Stimulated activated naive B cell treated with anti-CD40 and anti-IgM and Interleukin-4, amounts not matched to agents 10 μg/mL and 1 μg/mL and 100 μg/mL, for 72 hours (primary cell): ENCODE data around the gene DCP1A.
"Not testable (repeated sequence)": the region's sequence is repeated elsewhere in the genome, so short reads cannot be mapped to it uniquely, and the experiment has no call there.

Experiments
- ATAC-seq, 2 donors: fragments of 150-1000 bp; cut with Tn5 transposase; replicated peaks; 2 replicates each; pipeline ENCODE4 v1.10.0; 2021; ENCODE audit warnings: moderate library complexity in 1 of 2
- DNase-seq: peaks from one replicate; pipeline ENCODE4 v3.0.0; 2021
- H3K27ac Mint-ChIP-seq: one replicate; pipeline ENCODE4 v1.8.0; 2022; ENCODE audit warnings: mild to moderate bottlenecking, mixed read lengths
- H3K27me3 Mint-ChIP-seq, 2 donors: one replicate each; pipeline ENCODE4 v1.8.0; 2022; ENCODE audit warnings: mixed read lengths in 2 of 2
- H3K36me3 Mint-ChIP-seq, 2 donors: one replicate each; pipeline ENCODE4 v1.8.0; 2022; ENCODE audit warnings: mixed read lengths in 2 of 2, mild to moderate bottlenecking in 1 of 2
- H3K4me1 Mint-ChIP-seq, 2 donors: one replicate each; pipeline ENCODE4 v1.8.0; 2022; ENCODE audit warnings: mixed read lengths in 2 of 2, mild to moderate bottlenecking in 1 of 2
- H3K4me3 Mint-ChIP-seq, 2 donors: one replicate each; pipeline ENCODE4 v1.8.0; 2022; ENCODE audit warnings: mild to moderate bottlenecking in 2 of 2, mixed read lengths in 2 of 2, moderate library complexity in 1 of 2
- H3K9me3 Mint-ChIP-seq, 2 donors: one replicate each; pipeline ENCODE4 v1.8.0; 2022; ENCODE audit warnings: mixed read lengths in 2 of 2, mild to moderate bottlenecking in 1 of 2

Gene DCP1A

DNA sequence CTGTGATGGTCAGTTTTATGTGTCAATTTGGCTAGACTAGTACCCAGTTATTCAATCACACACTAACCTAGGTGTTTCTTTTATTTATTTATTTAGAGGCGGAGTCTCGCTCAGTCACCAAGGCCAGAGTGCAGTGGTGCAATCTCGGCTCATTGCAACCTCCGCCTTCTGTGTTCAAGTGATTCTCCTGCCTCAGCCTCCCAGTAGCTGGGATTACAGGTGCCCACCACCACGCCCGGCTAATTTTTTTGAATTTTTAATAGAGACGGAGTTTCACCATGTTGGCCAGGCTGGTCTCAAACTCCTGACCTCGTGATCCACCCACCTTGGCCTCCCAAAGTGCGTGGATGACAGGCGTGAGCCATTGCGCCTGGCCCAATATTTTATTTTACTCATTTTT, 78.2 kb downstream of the DCP1A start:
- not testable (repeated sequence) for H3K27ac Mint-ChIP-seq

GRCh38 chr3:53267766-53268165, 79.6 kb downstream of the DCP1A start:
- Mint-ChIP-seq H3K4me3 (no peak overlapping the region), H3K27me3 (no peaks in the 10 kb centered on the region), H3K36me3 (peaks cover 2 to 3% of the 10 kb centered on the region in 2 donors), H3K4me1 (peaks cover 10 to 20% of the 10 kb centered on the region in 2 donors), H3K9me3 (no peaks in the 10 kb centered on the region), H3K27ac (no peak overlapping the region)
- no peak for DNase-seq
- no peak for ATAC-seq

More for the DNA sequence above, 78.2 kb downstream of the DCP1A start:
- H3K4me1 Mint-ChIP-seq = peaks cover 10 to 20% of the 10 kb centered on the region in 2 donors
- not testable (repeated sequence) for DNase-seq, H3K9me3 Mint-ChIP-seq, H3K27me3 Mint-ChIP-seq, H3K4me3 Mint-ChIP-seq, ATAC-seq, H3K36me3 Mint-ChIP-seq

DNA sequence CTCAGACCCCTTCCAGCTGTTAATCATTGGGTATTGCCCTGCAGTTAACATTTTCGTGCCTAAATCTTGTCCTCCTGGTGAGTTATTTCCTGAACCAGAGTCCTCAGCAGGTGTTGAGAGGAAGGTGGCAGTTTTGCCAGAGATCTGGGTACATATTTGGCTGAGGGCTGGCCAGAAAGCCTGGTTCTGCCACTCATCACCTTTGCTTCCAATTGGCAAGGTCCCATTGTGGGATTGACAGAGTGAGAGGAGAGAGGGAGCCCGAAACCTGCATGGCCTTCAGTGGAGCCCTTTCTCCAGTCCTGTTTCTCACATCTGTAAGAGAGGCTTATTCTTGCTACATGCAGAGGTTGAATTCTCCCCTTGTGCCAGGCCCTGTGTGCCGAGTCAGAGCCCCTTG, 82.6 kb downstream of the DCP1A start:
- DNase-seq (no peak), ATAC-seq (no peak)
- no peak overlapping the region for H3K4me3 Mint-ChIP-seq
- no peaks in the 10 kb centered on the region for H3K27me3 Mint-ChIP-seq
- no peak overlapping the region for H3K27ac Mint-ChIP-seq
- peaks cover 3 to 5% of the 10 kb centered on the region in 2 donors for H3K4me1 Mint-ChIP-seq
- no peaks in the 10 kb centered on the region for H3K9me3 Mint-ChIP-seq
- H3K36me3 Mint-ChIP-seq = no peaks in the 10 kb centered on the region

- H3K4me1 Mint-ChIP-seq = peaks cover 0 to 3% of the 10 kb centered on the region in 2 donors
- no peak overlapping the region for H3K4me3 Mint-ChIP-seq
- DNase-seq (no peak), ATAC-seq (no peak)
- no peaks in the 10 kb centered on the region for H3K36me3 Mint-ChIP-seq
- H3K27ac Mint-ChIP-seq = no peak overlapping the region
- no peaks in the 10 kb centered on the region for H3K27me3 Mint-ChIP-seq
- no peaks in the 10 kb centered on the region for H3K9me3 Mint-ChIP-seq
Observed at GRCh38 chr3:53263907-53264306, 83.4 kb downstream of the DCP1A start.

- DNase-seq (no peak), ATAC-seq (no peak)
- Mint-ChIP-seq H3K4me3 (no peak overlapping the region), H3K27me3 (no peaks in the 10 kb centered on the region), H3K27ac (no peak overlapping the region), H3K4me1 (peaks cover 5 to 10% of the 10 kb centered on the region in 2 donors), H3K36me3 (no peaks in the 10 kb centered on the region), H3K9me3 (no peaks in the 10 kb centered on the region)
Observed at GRCh38 chr3:53261712-53262111, 85.6 kb downstream of the DCP1A start.

- H3K4me1 Mint-ChIP-seq = peaks cover 5 to 10% of the 10 kb centered on the region in 2 donors
- no peak overlapping the region for H3K4me3 Mint-ChIP-seq
- ATAC-seq (no peak), DNase-seq (no peak)
- H3K27me3 Mint-ChIP-seq = no peaks in the 10 kb centered on the region
- H3K27ac Mint-ChIP-seq = no peak overlapping the region
- no peaks in the 10 kb centered on the region for H3K36me3 Mint-ChIP-seq
- no peaks in the 10 kb centered on the region for H3K9me3 Mint-ChIP-seq
Observed at GRCh38 chr3:53260286-53260785, 87.0 kb downstream of the DCP1A start.

DNA sequence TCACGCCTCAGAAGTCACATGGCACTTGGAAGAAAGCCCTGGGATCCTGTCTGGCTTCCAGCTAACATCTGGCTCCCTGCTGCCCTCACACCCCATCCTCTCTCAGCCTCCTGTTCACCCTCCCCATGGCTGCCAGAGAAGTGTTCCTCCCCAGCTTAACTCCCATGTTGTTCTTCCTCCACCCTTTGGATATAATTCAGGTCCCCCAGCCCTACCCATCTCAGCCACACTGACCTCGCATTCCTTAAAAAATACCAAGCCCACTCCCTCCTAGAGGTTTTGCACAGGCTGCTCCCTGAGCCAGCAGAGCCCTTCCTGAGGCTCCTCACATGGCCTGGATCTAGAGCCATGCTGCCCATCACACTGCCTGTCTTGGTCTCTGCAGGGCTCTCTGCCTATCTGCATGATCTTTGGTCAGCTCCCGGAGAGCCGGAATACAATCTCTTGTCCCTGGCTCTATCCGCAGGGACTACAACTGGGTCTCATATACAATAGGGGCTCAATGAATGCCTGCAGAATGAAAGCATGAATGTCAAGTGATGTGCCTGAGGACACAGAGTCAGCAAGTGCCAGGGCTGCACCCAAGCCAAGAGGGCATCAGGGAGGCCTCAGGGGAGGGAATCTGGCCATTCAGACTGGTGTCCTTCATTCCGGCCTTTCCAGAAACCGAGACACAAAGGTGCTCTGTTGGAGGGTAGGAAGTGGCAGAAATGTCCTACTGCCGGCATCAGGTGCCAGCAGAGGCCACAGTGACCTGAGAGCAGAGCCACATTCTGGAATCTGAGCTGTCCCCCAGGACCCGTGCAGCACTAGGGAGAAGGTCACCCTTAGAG, 87.7 kb downstream of the DCP1A start:
- DNase-seq = no peak
- H3K4me1 Mint-ChIP-seq = peaks cover 5 to 14% of the 10 kb centered on the region in 2 donors
- H3K36me3 Mint-ChIP-seq = peaks cover 0 to 4% of the 10 kb centered on the region in 2 donors
- H3K27ac Mint-ChIP-seq = peak overlapping the region; percentile 37
- ATAC-seq = no peak
- no peaks in the 10 kb centered on the region for H3K27me3 Mint-ChIP-seq
- H3K4me3 Mint-ChIP-seq = no peak overlapping the region
- no peaks in the 10 kb centered on the region for H3K9me3 Mint-ChIP-seq

DNA sequence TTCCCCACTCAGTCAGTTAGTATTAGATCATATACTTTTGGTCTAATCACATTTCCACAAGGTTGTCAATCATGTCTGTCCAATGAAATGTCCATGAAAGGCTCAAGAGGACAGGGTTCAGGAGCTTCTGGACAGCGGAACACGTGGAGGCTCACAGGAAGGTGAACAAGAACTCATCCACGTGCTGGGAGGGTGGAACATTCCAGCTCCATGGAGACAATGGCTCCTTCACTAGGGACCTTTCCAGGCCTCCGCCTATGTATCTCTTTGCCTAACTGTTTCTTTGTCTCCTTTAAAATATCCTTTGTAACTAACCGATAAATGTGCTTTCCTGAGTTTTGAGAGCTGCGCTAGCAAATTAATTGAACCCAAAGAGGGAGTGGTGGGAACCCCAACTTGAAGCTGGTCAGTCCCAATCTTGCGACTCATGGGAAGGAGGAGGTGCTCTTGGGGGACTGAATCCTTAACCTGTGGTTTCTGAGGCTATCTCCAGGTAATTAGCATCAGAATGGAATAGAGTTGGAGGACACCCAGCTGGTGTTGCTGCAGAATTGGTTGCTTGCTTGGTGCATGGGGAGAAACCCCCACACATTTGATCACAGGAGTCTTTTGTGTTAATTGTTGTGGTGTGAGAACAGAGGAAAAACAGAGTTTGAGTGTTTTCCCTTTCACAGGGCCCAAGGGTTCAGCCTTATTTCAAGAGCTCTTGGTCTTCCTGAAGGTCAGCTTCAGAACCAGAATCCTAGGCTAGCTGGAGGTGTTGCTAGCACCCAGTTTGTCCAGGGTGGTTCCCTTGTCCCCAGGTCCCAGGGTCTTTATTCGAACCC, 88.5 kb downstream of the DCP1A start:
- H3K4me3 Mint-ChIP-seq = no peak overlapping the region
- DNase-seq = no peak
- no peak overlapping the region for H3K27ac Mint-ChIP-seq
- no peaks in the 10 kb centered on the region for H3K27me3 Mint-ChIP-seq
- ATAC-seq = no peak
- H3K4me1 Mint-ChIP-seq = peaks cover 10 to 23% of the 10 kb centered on the region in 2 donors
- H3K36me3 Mint-ChIP-seq = peaks cover 0 to 12% of the 10 kb centered on the region in 2 donors
- no peaks in the 10 kb centered on the region for H3K9me3 Mint-ChIP-seq

GRCh38 chr3:53257465-53257864, 89.9 kb downstream of the DCP1A start:
- H3K36me3 Mint-ChIP-seq = peaks cover 7 to 21% of the 10 kb centered on the region in 2 donors
- peaks cover 16 to 36% of the 10 kb centered on the region in 2 donors for H3K4me1 Mint-ChIP-seq
- no peaks in the 10 kb centered on the region for H3K27me3 Mint-ChIP-seq
- H3K27ac Mint-ChIP-seq = no peak overlapping the region
- ATAC-seq = no peak
- no peak for DNase-seq
- H3K4me3 Mint-ChIP-seq = no peak overlapping the region
- no peaks in the 10 kb centered on the region for H3K9me3 Mint-ChIP-seq

DNA sequence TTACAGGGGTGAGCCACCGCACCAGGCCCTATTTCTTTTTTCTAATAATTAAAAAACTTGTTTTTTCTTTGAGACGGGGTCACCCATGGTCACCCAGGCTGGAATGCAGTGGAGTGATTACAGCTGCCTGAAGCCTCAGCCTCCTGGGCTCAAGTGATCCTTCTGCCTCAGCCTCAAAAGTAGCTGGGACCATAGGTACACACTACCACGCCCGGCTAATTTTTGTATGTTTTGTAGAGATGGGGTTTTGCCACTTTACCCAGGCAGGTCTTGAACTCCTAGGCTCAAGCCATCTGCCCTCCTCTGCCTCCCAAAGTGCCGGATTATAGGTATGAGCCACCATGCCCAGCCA, 90.7 kb downstream of the DCP1A start:
- peaks cover 7 to 23% of the 10 kb centered on the region in 2 donors for H3K36me3 Mint-ChIP-seq
- no peak overlapping the region for H3K4me3 Mint-ChIP-seq
- H3K9me3 Mint-ChIP-seq = no peaks in the 10 kb centered on the region
- ATAC-seq = no peak
- no peak for DNase-seq
- no peak overlapping the region for H3K27ac Mint-ChIP-seq
- peaks cover 17 to 44% of the 10 kb centered on the region in 2 donors for H3K4me1 Mint-ChIP-seq
- no peaks in the 10 kb centered on the region for H3K27me3 Mint-ChIP-seq

- Mint-ChIP-seq H3K4me3 (peak within 1 kb of the TSS; percentile 93 to 99), H3K9me3 (no peaks in the 10 kb centered on the region), H3K27ac (peak within 1 kb of the TSS; percentile 94), H3K4me1 (peaks cover 21 to 50% of the 10 kb centered on the region in 2 donors), H3K36me3 (peaks cover 11 to 28% of the 10 kb centered on the region in 2 donors), H3K27me3 (no peaks in the 10 kb centered on the region)
- DNase-seq (peak; percentile 70), ATAC-seq (peak; percentile 76 to 84)
Observed at GRCh38 chr3:53255775-53256703, 91.3 kb downstream of the DCP1A start, which contains the start of gene TKT. Gene TKT (minus strand): TSS chr3:53256022. CDS start chr3:53255942, 80 bp downstream.

GRCh38 chr3:53255423-53255774, 91.9 kb downstream of the DCP1A start:
- H3K27ac Mint-ChIP-seq = peak overlapping the region; percentile 94
- peaks cover 11 to 28% of the 10 kb centered on the region in 2 donors for H3K36me3 Mint-ChIP-seq
- H3K27me3 Mint-ChIP-seq = no peaks in the 10 kb centered on the region
- ATAC-seq (peak; percentile 68 to 73), DNase-seq (peak; percentile 33)
- no peaks in the 10 kb centered on the region for H3K9me3 Mint-ChIP-seq
- peak overlapping the region; percentile 93 to 99 for H3K4me3 Mint-ChIP-seq
- peaks cover 24 to 57% of the 10 kb centered on the region in 2 donors for H3K4me1 Mint-ChIP-seq

DNA sequence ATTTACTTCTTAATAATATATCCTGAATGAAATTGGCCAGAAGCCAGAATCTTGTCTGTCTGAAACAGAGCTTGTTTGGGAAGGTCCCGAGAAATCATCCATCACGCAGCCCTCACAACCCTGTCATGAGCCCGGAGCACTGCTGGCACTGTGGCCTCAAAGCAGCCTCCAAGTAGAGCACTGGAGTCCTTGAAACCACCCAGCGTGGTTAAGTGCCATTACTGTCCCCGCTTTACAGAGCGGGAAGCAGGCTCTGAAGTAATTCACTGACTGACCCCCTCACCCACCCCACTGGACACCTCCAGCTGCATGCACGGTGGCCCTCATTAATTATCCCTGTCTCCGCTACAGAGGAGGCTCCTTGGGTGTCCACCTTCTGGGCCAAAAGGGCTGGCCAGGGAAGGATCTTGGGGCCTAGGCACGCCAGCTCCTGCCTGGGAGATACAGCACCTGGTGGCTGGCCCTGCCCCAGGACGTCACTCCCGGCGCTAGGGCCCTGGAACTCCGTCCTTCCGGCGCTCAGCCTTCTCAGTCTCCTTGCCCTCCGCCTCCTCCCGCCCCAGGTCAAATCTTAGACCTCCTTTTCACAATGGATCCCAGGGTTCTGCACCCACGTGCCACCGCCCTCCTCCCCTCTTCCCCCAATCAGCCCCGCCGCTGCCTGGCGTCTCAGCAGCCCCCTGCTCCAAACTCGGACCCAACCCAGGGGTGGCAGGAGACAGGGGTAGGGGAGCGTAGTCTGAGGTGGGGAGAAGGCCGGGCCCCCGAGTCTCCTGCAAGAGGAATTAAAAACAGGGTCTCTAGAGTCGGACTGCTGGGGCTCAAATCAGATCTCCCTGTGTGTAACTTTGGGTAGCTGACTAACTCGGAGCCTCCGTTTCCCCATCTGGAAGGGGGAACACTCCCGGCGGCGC, 92.6 kb downstream of the DCP1A start:
- H3K9me3 Mint-ChIP-seq = no peaks in the 10 kb centered on the region
- ATAC-seq (peak; percentile 59 to 61), DNase-seq (peak; percentile 33)
- peaks cover 11 to 28% of the 10 kb centered on the region in 2 donors for H3K36me3 Mint-ChIP-seq
- peak overlapping the region; percentile 94 for H3K27ac Mint-ChIP-seq
- peaks cover 27 to 63% of the 10 kb centered on the region in 2 donors for H3K4me1 Mint-ChIP-seq
- H3K4me3 Mint-ChIP-seq = peak overlapping the region; percentile 93 to 99
- H3K27me3 Mint-ChIP-seq = no peaks in the 10 kb centered on the region
